Glomerular visceral epithelial cell (primary cell): Measurements from ENCODE around the gene CATSPER1.
"Not testable (repeated sequence)": the region's sequence is repeated elsewhere in the genome, so short reads cannot be mapped to it uniquely, and the experiment has no call there.

ENCODE experiments used
- DNase-seq: peaks from one replicate; pipeline ENCODE4 v3.0.0-alpha.2; 2016; ENCODE audit errors: extremely low spot score

Gene CATSPER1

GRCh38 chr11:66051766-66052663 lies 25.7 kb upstream of the CATSPER1 start, which contains the start of gene SF3B2:
TSS of gene SF3B2 (plus strand) at chr11:66052364. CDS start at chr11:66052385, 21 bp downstream.
- peak; percentile 99 for DNase-seq

GRCh38 chr11:66051371-66051765 lies 25.1 kb upstream of the CATSPER1 start:
- no peak for DNase-seq

- no peak for DNase-seq
These were observed 24.4 kb upstream of the CATSPER1 start for GRCh38 chr11:66050581-66051231.

GRCh38 chr11:66048547-66049323 lies 22.5 kb upstream of the CATSPER1 start, which contains the start of gene GAL3ST3:
TSS of gene GAL3ST3 (minus strand) at chr11:66049161. CDS start at chr11:66045415, 3,746 bp downstream.
- no peak for DNase-seq

- DNase-seq: peak; percentile 77
These were observed 21.5 kb upstream of the CATSPER1 start for GRCh38 chr11:66047541-66048365.

- no peak for DNase-seq
These were observed 20.6 kb upstream of the CATSPER1 start for GRCh38 chr11:66046901-66047300.

- peak; percentile 68 for DNase-seq
These were observed 18.9 kb upstream of the CATSPER1 start for GRCh38 chr11:66045177-66045639.

GRCh38 chr11:66044757-66045156 lies 18.5 kb upstream of the CATSPER1 start:
- DNase-seq: no peak

GRCh38 chr11:66042996-66043906 lies 17.0 kb upstream of the CATSPER1 start:
- no peak for DNase-seq

- DNase-seq: no peak
These were observed 16.1 kb upstream of the CATSPER1 start for GRCh38 chr11:66042227-66042995.

GRCh38 chr11:66039765-66040164 lies 13.5 kb upstream of the CATSPER1 start:
- DNase-seq: no peak

GRCh38 chr11:66037327-66037726 lies 11.0 kb upstream of the CATSPER1 start:
- no peak for DNase-seq

- no peak for DNase-seq
These were observed 10.0 kb upstream of the CATSPER1 start for GRCh38 chr11:66036334-66036710.

- DNase-seq: no peak
These were observed 9.5 kb upstream of the CATSPER1 start for GRCh38 chr11:66035653-66036333.

GRCh38 chr11:66032957-66033735 lies 6.9 kb upstream of the CATSPER1 start:
- DNase-seq: no peak

GRCh38 chr11:66023186-66023440 lies 3.2 kb downstream of the CATSPER1 start:
- not testable (repeated sequence) for DNase-seq

GRCh38 chr11:66022401-66023185 lies 3.7 kb downstream of the CATSPER1 start:
- peak; percentile 67 for DNase-seq
